ENCODE results near the gene FGD3. TPM values are rescaled to one million over a fixed set of nuclear protein-coding genes. Genes with fewer than 3 reads are reported as not detected.

Gene FGD3
- total RNA-seq, 1 donor, result 59.8 TPM

DNA sequence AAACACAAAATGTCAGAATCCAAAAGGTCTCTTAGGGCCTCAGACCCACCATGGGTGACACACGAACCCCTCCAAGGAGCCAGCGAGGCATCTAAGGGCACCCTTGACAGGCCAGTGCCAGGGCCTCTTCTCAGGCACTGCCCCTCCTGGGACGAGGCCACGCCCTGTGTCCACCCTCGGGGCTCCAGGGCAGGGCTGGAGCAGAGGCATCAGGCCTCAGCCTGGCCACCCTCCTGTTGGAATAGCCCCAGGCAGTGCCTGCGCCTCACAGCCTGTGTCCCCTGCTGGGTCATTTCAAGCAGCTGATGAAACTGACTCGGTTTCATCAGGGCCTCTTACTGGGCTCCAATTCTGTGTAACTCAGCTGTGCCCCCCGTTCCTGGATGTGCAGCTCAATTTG is 78.4 kb downstream of the FGD3 start:
- no peak for DNase-seq (ENCODE audit: low read depth in 2 of 3, low spot score in 2 of 3)

GRCh38 chr9:93026640-93027039 is 79.3 kb downstream of the FGD3 start:
- no peak for DNase-seq (ENCODE audit: low read depth in 2 of 3, low spot score in 2 of 3)

DNA sequence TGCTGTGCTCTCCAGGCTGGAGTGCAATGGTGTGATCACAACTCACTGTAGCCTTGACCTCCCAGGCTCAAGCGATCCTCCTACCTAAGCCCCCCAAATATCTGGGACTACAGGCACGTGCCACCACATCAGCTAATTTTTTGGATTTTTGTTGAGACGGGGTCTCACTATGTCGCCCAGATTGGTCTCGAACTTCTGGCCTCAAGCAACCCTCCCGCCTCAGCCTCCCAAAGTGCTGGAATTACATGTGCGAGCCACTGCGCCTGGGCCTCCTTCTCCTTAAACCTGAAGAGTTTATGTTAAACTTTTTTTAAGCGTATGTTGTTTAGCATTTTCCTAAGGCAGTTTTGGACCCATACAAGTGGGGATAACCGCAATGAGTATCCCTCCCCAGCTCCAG is 80.4 kb downstream of the FGD3 start:
- DNase-seq (ENCODE audit: low read depth in 2 of 3, low spot score in 2 of 3), result no peak

GRCh38 chr9:93028448-93029006 is 81.2 kb downstream of the FGD3 start:
- peak in 2 of 3 donors; percentile 43 to 60 for DNase-seq (ENCODE audit: low read depth in 2 of 3, low spot score in 2 of 3)

DNA sequence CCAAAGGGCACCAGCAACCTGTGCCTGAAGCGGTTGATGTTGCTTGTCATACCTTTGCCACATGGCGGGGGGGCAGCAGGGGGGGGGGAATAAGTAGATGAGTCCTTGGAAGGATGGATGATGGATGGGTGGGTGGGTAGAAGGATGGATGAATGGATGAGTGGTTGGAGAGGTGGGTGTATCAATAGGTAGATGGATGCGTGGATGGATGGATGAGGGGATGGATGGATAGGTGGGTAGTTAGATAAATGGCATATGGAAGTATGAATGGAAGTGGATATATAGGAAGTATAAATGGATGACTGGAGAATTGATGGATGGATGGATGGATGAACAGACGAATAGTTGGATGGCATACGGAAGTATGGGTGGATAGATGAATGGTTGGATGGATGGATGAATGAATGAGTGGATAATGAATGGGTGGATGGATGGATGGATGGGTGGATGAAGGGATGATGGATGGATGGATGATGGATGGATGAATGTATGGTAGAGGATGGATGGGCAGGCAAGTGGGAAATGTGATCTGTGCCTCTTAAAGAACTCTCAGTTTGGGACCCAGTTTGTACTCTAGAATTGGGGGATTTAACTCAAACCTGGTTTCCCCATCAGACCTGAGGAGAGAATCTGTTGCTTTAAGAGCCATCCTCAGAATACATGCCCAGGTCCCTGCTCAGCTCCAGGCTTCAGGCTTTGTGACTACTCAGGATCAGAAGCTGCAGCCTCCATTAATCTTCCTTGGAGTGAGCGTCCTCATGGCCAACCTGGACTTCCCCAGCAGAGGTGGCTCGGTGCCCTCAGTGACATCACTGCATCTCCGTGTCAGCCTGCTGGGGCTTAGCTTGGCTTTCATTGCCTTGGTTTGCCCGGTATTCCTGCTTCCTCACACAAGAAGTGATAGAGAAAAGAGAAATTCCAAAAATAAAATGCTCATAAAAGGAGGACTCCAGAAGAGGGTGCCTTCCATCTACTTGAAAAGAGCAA is 83.6 kb downstream of the FGD3 start:
- no peak for DNase-seq (ENCODE audit: low read depth in 2 of 3, low spot score in 2 of 3)

- DNase-seq (ENCODE audit: low read depth in 2 of 3, low spot score in 2 of 3), result no peak
These were observed 84.5 kb downstream of the FGD3 start for GRCh38 chr9:93031629-93032430.

GRCh38 chr9:93032545-93032944 is 85.2 kb downstream of the FGD3 start:
- DNase-seq (ENCODE audit: low read depth in 2 of 3, low spot score in 2 of 3), result no peak

DNA sequence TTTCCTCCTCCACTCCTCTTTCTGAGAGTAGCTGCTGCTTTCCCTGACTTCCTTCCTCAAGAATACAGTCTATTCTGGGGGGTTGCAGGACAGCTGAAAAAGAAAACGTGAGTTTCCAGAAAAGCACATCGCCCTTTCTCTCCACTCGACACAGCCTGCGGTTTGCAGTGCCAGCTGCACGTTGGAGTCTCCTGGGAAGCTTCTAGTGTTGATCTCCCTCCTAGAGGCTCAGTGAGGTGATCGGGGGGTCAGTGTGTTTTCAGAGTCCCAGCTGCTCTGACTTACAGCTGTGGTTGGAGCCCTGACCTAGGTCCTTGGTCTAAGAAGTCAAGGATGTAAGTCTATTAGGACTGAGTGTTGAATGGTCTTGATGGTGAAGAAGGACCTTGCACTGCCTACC is 86.2 kb downstream of the FGD3 start:
- DNase-seq (ENCODE audit: low read depth in 2 of 3, low spot score in 2 of 3), result no peak

DNA sequence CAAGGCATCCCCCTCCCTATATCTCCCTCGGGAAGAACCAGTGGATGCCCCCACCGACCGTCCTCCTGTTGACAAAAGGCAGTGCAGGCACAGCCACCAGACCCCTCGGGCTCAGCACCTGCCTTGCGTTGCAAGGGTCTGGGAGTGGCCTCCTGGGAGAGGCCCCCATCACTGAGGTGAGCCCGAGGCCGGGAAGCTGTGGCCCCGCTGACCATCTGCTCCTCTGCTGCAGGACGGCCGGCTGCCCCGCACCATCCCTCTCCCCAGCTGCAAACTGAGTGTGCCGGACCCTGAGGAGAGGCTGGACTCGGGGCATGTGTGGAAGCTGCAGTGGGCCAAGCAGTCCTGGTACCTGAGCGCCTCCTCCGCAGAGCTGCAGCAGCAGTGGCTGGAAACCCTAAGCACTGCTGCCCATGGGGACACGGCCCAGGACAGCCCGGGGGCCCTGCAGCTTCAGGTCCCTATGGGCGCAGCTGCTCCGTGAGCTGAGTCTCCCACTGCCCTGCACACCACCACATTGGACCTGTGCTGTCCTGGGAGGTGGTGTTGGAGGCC is 87.9 kb downstream of the FGD3 start:
- DNase-seq (ENCODE audit: low read depth in 2 of 3, low spot score in 2 of 3), result no peak

GRCh38 chr9:93035821-93036351 is 88.6 kb downstream of the FGD3 start:
- DNase-seq (ENCODE audit: low read depth in 2 of 3, low spot score in 2 of 3), result no peak

GRCh38 chr9:93036887-93037475 is 89.7 kb downstream of the FGD3 start:
- DNase-seq (ENCODE audit: low read depth in 2 of 3, low spot score in 2 of 3), result no peak

GRCh38 chr9:93037476-93037971 is 90.2 kb downstream of the FGD3 start:
- peak in 1 of 3 donors; percentile 44 for DNase-seq (ENCODE audit: low read depth in 2 of 3, low spot score in 2 of 3)

- DNase-seq (ENCODE audit: low read depth in 2 of 3, low spot score in 2 of 3), result no peak
These were observed 91.6 kb downstream of the FGD3 start for GRCh38 chr9:93038918-93039317.

- DNase-seq (ENCODE audit: low read depth in 2 of 3, low spot score in 2 of 3), result no peak
These were observed 92.1 kb downstream of the FGD3 start for GRCh38 chr9:93039456-93039855.

DNA sequence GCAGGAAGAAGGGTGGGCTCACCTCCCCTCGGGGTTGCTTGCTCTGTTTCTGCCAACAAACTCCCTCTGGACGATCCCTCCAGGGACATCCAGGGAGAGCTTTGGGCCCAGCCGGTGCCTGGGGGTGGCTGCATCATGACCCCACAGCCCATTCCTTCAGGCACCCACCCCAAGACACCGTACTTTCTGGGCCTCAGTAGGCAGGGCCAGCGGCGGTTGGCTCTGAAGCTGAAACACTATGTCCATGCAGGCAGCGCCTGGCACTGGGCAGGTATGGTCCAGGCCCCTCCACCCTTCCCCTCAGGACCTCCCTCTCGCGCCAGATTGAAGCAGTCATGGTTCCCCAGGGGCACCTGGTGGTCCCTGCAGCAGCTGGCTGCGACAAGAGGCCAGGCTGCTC is 92.7 kb downstream of the FGD3 start:
- no peak for DNase-seq (ENCODE audit: low read depth in 2 of 3, low spot score in 2 of 3)

DNA sequence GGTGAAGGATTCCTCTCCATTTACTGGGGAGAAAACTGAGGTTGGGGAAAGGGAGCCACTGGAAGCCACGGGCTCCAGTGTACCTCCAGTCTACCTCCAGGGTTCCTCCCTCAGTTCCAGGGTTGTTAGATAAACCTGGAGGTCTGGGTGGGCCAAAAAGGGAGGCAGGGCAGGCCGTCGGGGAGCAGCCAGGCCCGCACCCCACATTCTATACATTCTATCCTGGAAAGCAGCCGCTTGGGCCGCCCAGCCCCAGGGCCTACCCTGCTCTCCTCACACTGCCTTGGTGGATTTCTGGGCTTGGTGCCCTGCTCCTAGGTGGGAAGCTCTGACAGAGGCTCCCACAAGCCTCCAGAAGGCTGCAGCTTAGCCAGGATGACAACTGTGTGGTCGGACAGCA is 93.1 kb downstream of the FGD3 start:
- DNase-seq (ENCODE audit: low read depth in 2 of 3, low spot score in 2 of 3), result no peak

GRCh38 chr9:93041108-93041802 is 93.9 kb downstream of the FGD3 start:
- DNase-seq (ENCODE audit: low read depth in 2 of 3, low spot score in 2 of 3), result no peak

DNA sequence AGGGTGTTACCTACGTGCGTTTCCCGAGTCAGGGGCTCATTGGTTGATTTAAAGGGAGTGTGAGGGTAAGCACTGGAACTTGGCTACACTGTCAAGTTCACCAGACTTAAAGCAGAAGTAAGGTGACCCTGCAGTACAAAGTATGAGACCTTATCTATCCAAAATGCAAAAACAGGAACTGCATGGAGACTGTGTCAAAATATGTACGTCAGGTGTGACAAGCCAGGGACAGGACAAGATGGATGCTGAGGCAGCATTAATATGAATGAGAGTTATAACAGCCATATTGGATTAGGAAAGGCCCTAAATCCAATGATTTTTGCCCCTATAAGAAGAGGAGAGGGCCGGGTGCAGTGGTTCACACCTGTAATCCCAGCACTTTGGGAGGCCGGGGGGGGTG is 95.8 kb downstream of the FGD3 start:
- DNase-seq (ENCODE audit: low read depth in 2 of 3, low spot score in 2 of 3), result peak in 1 of 3 donors; percentile 84

- no peak for DNase-seq (ENCODE audit: low read depth in 2 of 3, low spot score in 2 of 3)
These were observed 98.2 kb downstream of the FGD3 start for GRCh38 chr9:93045521-93045920.

Data from hematopoietic multipotent progenitor cell (in vitro differentiated cells).